ENCODE data around the gene NTF4. TPM values are rescaled to one million over a fixed set of nuclear protein-coding genes. Genes with fewer than 3 reads are reported as not detected.

Gene NTF4
- total and polyA plus RNA-seq, 2 donors (not counting 1 experiment from before 2014, with no cell fraction given): not detected

DNA sequence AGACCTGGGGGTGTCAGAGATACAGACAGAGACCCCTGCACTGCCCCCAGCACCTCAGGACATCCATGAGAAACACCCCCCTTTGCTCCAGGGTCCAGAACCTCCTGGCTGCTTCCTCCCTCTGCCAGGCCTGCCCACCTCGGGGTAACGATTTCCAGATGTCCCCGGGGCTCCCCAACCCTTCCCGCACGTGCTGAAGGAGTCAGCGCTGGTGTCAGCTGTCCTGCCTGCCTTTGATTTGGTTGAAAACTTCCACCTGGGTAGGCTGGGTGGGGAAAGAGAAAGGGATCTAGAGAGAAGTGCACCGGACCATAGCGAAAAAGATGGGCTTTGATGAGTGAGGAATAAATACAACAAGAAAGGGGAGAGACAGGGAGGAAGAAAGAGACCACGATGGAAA, 5.6 kb downstream of the NTF4 start:
- H3K9me3 Mint-ChIP-seq (ENCODE audit: insufficient read depth): no peaks in the 10 kb centered on the region
- intact Hi-C loops (cut with micrococcal nuclease): no loop called here

DNA sequence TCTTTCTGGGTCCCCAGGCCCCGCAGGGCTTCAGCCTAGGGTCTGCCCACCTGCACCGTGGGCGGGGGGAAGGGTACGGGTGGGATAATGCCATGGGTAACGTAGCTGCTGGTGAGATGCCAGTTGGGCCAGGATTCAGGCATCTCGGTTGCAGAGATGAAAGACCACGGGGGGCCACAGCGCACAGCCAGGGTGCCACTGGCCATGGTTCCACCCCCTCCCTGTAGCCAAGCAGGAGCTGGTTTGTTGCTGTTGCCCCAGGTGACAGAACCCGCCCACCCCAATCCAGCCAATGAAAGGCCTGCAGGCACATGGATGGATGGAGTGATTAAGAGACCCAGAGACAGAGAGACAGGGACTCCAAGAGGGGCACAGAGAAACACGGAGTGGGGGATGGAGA, 6.1 kb downstream of the NTF4 start:
- no peaks in the 10 kb centered on the region for H3K9me3 Mint-ChIP-seq (ENCODE audit: insufficient read depth)
- Histone ChIP-seq H3K4me3 (ENCODE audit: control extremely low read depth in 1 of 5, extremely low read depth in 1 of 5, insufficient read depth in 1 of 5, low read depth in 2 of 5, low read length in 4 of 5) (no peak overlapping the region), H3K36me3 (replicated peaks in 1 of 2; ENCODE audit: control extremely low read depth in 1 of 2, control insufficient read depth in 1 of 2, extremely low read depth in 1 of 2, insufficient read depth in 2 of 2, low read length in 1 of 2) (no peaks in the 10 kb centered on the region), H3K4me2 (replicated peaks; ENCODE audit: low read depth, low read length, poor library complexity, severe bottlenecking) (no peak overlapping the region), H3K27ac (ENCODE audit: low read length in 2 of 2) (no peak overlapping the region), H3K9ac (ENCODE audit: low read length) (no peak overlapping the region), H4K20me1 (ENCODE audit: control insufficient read depth, insufficient read depth, low read length, poor library complexity, severe bottlenecking) (no peaks in the 10 kb centered on the region), H3K79me2 (ENCODE audit: control insufficient read depth, insufficient read depth, low read length) (no peaks in the 10 kb centered on the region), H3K27me3 (replicated peaks in 1 of 4; ENCODE audit: control extremely low read depth in 1 of 4, control insufficient read depth in 3 of 4, insufficient read depth in 4 of 4, low read length in 3 of 4) (peaks cover 0 to 60% (median 23%) of the 10 kb centered on the region in 4 experiments), H2AFZ (ENCODE audit: insufficient read depth, low read depth, low read length, poor library complexity, severe bottlenecking) (no peak overlapping the region), H3K9me3 (ENCODE audit: control extremely low read depth in 1 of 3, control insufficient read depth in 2 of 3, insufficient read depth in 1 of 3, low read length in 2 of 3) (peaks cover 0 to 27% (median 0%) of the 10 kb centered on the region in 3 donors), H3K4me1 (ENCODE audit: control insufficient read depth in 2 of 2, insufficient read depth in 2 of 2, low read length in 2 of 2) (peaks cover 17 to 28% of the 10 kb centered on the region in 2 donors)
- no peak for TF ChIP-seq EZH2 (IDR thresholded peaks at IDR 0.05; ENCODE audit: borderline replicate concordance, insufficient read depth, low read depth, low read length, poor library complexity, severe bottlenecking)
- TF ChIP-seq, protein P1, sequence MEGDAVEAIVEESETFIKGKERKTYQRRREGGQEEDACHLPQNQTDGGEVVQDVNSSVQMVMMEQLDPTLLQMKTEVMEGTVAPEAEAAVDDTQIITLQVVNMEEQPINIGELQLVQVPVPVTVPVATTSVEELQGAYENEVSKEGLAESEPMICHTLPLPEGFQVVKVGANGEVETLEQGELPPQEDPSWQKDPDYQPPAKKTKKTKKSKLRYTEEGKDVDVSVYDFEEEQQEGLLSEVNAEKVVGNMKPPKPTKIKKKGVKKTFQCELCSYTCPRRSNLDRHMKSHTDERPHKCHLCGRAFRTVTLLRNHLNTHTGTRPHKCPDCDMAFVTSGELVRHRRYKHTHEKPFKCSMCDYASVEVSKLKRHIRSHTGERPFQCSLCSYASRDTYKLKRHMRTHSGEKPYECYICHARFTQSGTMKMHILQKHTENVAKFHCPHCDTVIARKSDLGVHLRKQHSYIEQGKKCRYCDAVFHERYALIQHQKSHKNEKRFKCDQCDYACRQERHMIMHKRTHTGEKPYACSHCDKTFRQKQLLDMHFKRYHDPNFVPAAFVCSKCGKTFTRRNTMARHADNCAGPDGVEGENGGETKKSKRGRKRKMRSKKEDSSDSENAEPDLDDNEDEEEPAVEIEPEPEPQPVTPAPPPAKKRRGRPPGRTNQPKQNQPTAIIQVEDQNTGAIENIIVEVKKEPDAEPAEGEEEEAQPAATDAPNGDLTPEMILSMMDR (IDR thresholded peaks at IDR 0.05): no peak
- peaks cover 28% of the 10 kb centered on the region for H3K27me3 Mint-ChIP-seq
- intact Hi-C loops (cut with micrococcal nuclease): no loop called here
- ChIA-PET CTCF (interaction anchor here (1.2 to 1.5 kb wide), 2 partner anchors 12 to 140 kb away, joined by 3 to 5 read pairs; no protein-coding TSS in a partner anchor), POLR2A (interaction anchor here (0.6 kb wide), 1 partner anchor 54 kb away, joined by 3 read pairs; no protein-coding TSS in a partner anchor)
- ATAC-seq (ENCODE audit: low read depth) (no peak), DNase-seq (no peak)
- 44% methylated on average over 8 of the region's 10 CpGs for WGBS (ENCODE audit: insufficient coverage)
- H3K4me3 Mint-ChIP-seq: peak overlapping the region; percentile 90
- H3K4me1 Mint-ChIP-seq: peaks cover 22% of the 10 kb centered on the region
- no peak overlapping the region for H3K27ac Mint-ChIP-seq

More for the DNA sequence above, 5.6 kb downstream of the NTF4 start:
- POLR2A ChIA-PET: interaction anchor here (0.6 kb wide), 1 partner anchor 54 kb away, joined by 3 read pairs; no protein-coding TSS in a partner anchor
- no peak overlapping the region for H3K27ac ChIP-seq (ENCODE audit: low read length in 2 of 2)
- no peak overlapping the region for H3K4me2 ChIP-seq (replicated peaks; ENCODE audit: low read depth, low read length, poor library complexity, severe bottlenecking)
- WGBS (ENCODE audit: insufficient coverage): 70% methylated on average over 9 of the region's 9 CpGs
- peaks cover 0 to 65% (median 25%) of the 10 kb centered on the region in 4 experiments for H3K27me3 ChIP-seq (replicated peaks in 1 of 4; ENCODE audit: control extremely low read depth in 1 of 4, control insufficient read depth in 3 of 4, insufficient read depth in 4 of 4, low read length in 3 of 4)
- no peak overlapping the region for H3K4me3 ChIP-seq (ENCODE audit: control extremely low read depth in 1 of 5, extremely low read depth in 1 of 5, insufficient read depth in 1 of 5, low read depth in 2 of 5, low read length in 4 of 5)
- TF ChIP-seq EZH2 (IDR thresholded peaks at IDR 0.05; ENCODE audit: borderline replicate concordance, insufficient read depth, low read depth, low read length, poor library complexity, severe bottlenecking): no peak
- TF ChIP-seq, protein P1 (IDR thresholded peaks at IDR 0.05): no peak
- H4K20me1 ChIP-seq (ENCODE audit: control insufficient read depth, insufficient read depth, low read length, poor library complexity, severe bottlenecking): no peaks in the 10 kb centered on the region
- Mint-ChIP-seq H3K4me3 (peak overlapping the region; percentile 29), H3K27me3 (peaks cover 28% of the 10 kb centered on the region), H3K4me1 (peaks cover 22% of the 10 kb centered on the region), H3K27ac (no peak overlapping the region)
- H3K9me3 ChIP-seq (ENCODE audit: control extremely low read depth in 1 of 3, control insufficient read depth in 2 of 3, insufficient read depth in 1 of 3, low read length in 2 of 3): peaks cover 0 to 27% (median 0%) of the 10 kb centered on the region in 3 donors
- ATAC-seq (ENCODE audit: low read depth): no peak
- CTCF ChIA-PET: interaction anchor here (1.5 kb wide), 1 partner anchor 12 kb away, joined by 5 read pairs; no protein-coding TSS in a partner anchor
- no peak overlapping the region for H3K9ac ChIP-seq (ENCODE audit: low read length)
- H3K4me1 ChIP-seq (ENCODE audit: control insufficient read depth in 2 of 2, insufficient read depth in 2 of 2, low read length in 2 of 2): peaks cover 17 to 28% of the 10 kb centered on the region in 2 donors
- no peak for DNase-seq
- no peaks in the 10 kb centered on the region for H3K79me2 ChIP-seq (ENCODE audit: control insufficient read depth, insufficient read depth, low read length)
- no peak overlapping the region for H2AFZ ChIP-seq (ENCODE audit: insufficient read depth, low read depth, low read length, poor library complexity, severe bottlenecking)
- H3K36me3 ChIP-seq (replicated peaks in 1 of 2; ENCODE audit: control extremely low read depth in 1 of 2, control insufficient read depth in 1 of 2, extremely low read depth in 1 of 2, insufficient read depth in 2 of 2, low read length in 1 of 2): no peaks in the 10 kb centered on the region

Measured in B cell (primary cell).